GM23338 (cell line): ENCODE measurements around the gene MEX3B. TPM values are rescaled to one million over a fixed set of nuclear protein-coding genes. Genes with fewer than 3 reads are reported as not detected.
A peak's percentile ranks its signal among the peaks of the same experiment; 100 is the strongest.
"Not testable (repeated sequence)": the region's sequence is repeated elsewhere in the genome, so short reads cannot be mapped to it uniquely, and the experiment has no call there.

ENCODE experiments used
- ATAC-seq: fragments of 200-7000 bp; cut with Tn5 transposase; 3 replicates; pipeline ENCODE4 v1.9.1; 2020
- DNase-seq: peaks from one replicate; pipeline ENCODE4 v3.0.0-alpha.2; 2015; ENCODE audit warnings: low spot score
- H2AFZ ChIP-seq: fragments of 200-600 bp; sonication (generic); 2 replicates; pipeline ENCODE4 v1.8.0; 2016; ENCODE audit warnings: antibody characterized with exemption, mild to moderate bottlenecking, moderate library complexity
- H3F3A ChIP-seq: fragments of 200-600 bp; sonication (generic); replicated peaks from 2 replicates; pipeline ENCODE4 v1.8.0; 2017; ENCODE audit warnings: antibody characterized with exemption, mixed run types, low read depth
- H3K27ac ChIP-seq: fragments of 200-600 bp; sonication (generic); 2 replicates; pipeline ENCODE4 v1.6.1; 2016; ENCODE audit warnings: low read depth
- H3K27me3 ChIP-seq: fragments of 200-600 bp; sonication (generic); 2 replicates; pipeline ENCODE4 v1.8.0; 2016; ENCODE audit warnings: mild to moderate bottlenecking, mixed run types, moderate library complexity; ENCODE audit not compliant: insufficient read depth
- H3K36me3 ChIP-seq: fragments of 200-600 bp; sonication (generic); 2 replicates; pipeline ENCODE4 v1.8.0; 2016; ENCODE audit warnings: mild to moderate bottlenecking; ENCODE audit not compliant: insufficient read depth
- H3K4me1 ChIP-seq: fragments of 200-600 bp; sonication (generic); 2 replicates; pipeline ENCODE4 v1.8.0; 2016; ENCODE audit warnings: mild to moderate bottlenecking, moderate library complexity; ENCODE audit not compliant: insufficient read depth
- H3K4me2 ChIP-seq: fragments of 200-600 bp; sonication (generic); 2 replicates; pipeline ENCODE4 v1.7.1; 2017; ENCODE audit warnings: mixed run types
- H3K4me3 ChIP-seq: fragments of 200-600 bp; sonication (generic); 2 replicates; pipeline ENCODE4 v1.6.1; 2016; ENCODE audit warnings: mixed run types
- H3K79me2 ChIP-seq: fragments of 200-600 bp; sonication (generic); replicated peaks from 2 replicates; pipeline ENCODE4 v1.8.0; 2017; ENCODE audit warnings: mild to moderate bottlenecking; ENCODE audit not compliant: insufficient read depth
- H3K9me2 ChIP-seq: fragments of 200-600 bp; sonication (generic); 2 replicates; pipeline ENCODE4 v1.8.0; 2017; ENCODE audit not compliant: insufficient read depth
- H4K20me1 ChIP-seq: fragments of 200-600 bp; sonication (generic); replicated peaks from 2 replicates; pipeline ENCODE4 v1.8.0; 2017; ENCODE audit warnings: mild to moderate bottlenecking; ENCODE audit not compliant: insufficient read depth
- H3K27ac Mint-ChIP-seq: 2 replicates; pipeline ENCODE4 v1.8.0; 2020; ENCODE audit warnings: inconsistent platforms, mild to moderate bottlenecking, moderate library complexity, mixed read lengths
- H3K27me3 Mint-ChIP-seq: 3 replicates; pipeline ENCODE4 v1.8.0; 2022; ENCODE audit warnings: low read depth, mild to moderate bottlenecking, moderate library complexity, mixed read lengths, inconsistent platforms; ENCODE audit not compliant: insufficient read depth, poor library complexity
- H3K36me3 Mint-ChIP-seq: 3 replicates; pipeline ENCODE4 v1.8.0; 2021; ENCODE audit warnings: low read depth, mild to moderate bottlenecking, inconsistent platforms, moderate library complexity, mixed read lengths
- H3K4me1 Mint-ChIP-seq: 3 replicates; pipeline ENCODE4 v1.8.0; 2020; ENCODE audit warnings: mild to moderate bottlenecking, inconsistent platforms, mixed read lengths
- H3K4me3 Mint-ChIP-seq: 3 replicates; pipeline ENCODE4 v1.8.0; 2021; ENCODE audit warnings: moderate library complexity, mild to moderate bottlenecking, inconsistent platforms, mixed read lengths
- H3K9me3 Mint-ChIP-seq: 3 replicates; pipeline ENCODE4 v1.8.0; 2020; ENCODE audit warnings: moderate library complexity, mild to moderate bottlenecking, inconsistent platforms, mixed read lengths
- CREB1 ChIP-seq: fragments of 250-450 bp; sonication (Bioruptor Pico); IDR thresholded peaks from 2 replicates; pipeline ENCODE4 v1.5.0; 2020; ENCODE audit warnings: low read depth, mild to moderate bottlenecking, moderate library complexity
- EZH2 ChIP-seq: fragments of 200-600 bp; sonication (generic); IDR thresholded peaks from one replicate; pipeline ENCODE4 v1.8.0; 2017; ENCODE audit warnings: antibody characterized with exemption, mild to moderate bottlenecking, low read depth; ENCODE audit not compliant: unreplicated experiment
- EZH2phosphoT487 ChIP-seq: fragments of 200-600 bp; sonication (generic); IDR thresholded peaks from one replicate; pipeline ENCODE4 v1.8.1; 2018; ENCODE audit warnings: antibody characterized with exemption; ENCODE audit not compliant: unreplicated experiment
- JUNB ChIP-seq: IDR thresholded peaks from one replicate; pipeline ENCODE4 v1.6.1; 2016; ENCODE audit warnings: antibody characterized with exemption; ENCODE audit not compliant: unreplicated experiment
- NANOG ChIP-seq: IDR thresholded peaks from 2 replicates; pipeline ENCODE4 v1.6.1; 2016; ENCODE audit warnings: antibody characterized with exemption, borderline replicate concordance
- POLR2AphosphoS5 ChIP-seq: IDR thresholded peaks from 2 replicates; pipeline ENCODE4 v1.6.1; 2016; ENCODE audit warnings: antibody characterized with exemption, low read depth
- ZNF114 ChIP-seq: fragments of 250-450 bp; sonication (Bioruptor Pico); IDR thresholded peaks from 2 replicates; pipeline ENCODE4 v1.5.0; 2020; ENCODE audit warnings: mild to moderate bottlenecking, moderate library complexity
- ZNF331 ChIP-seq: fragments of 250-450 bp; sonication (Bioruptor Pico); IDR thresholded peaks from 2 replicates; pipeline ENCODE4 v1.5.0; 2020; ENCODE audit warnings: low read depth, mild to moderate bottlenecking, moderate library complexity
- polyA plus RNA-seq: library from polyadenylated mRNA; unstranded; fragments of >200 nt; fragmentation: Nextera tagmentation; extraction: Ambion mirVana; gene quantifications from 2 replicates; pipeline ENCODE4 v1.2.1, GENCODE V29; 2016
- total RNA-seq: library from RNA; depleted of rRNA; stranded (reverse); fragments of >200 nt; shearing (Covaris generic); gene quantifications from 2 replicates; pipeline ENCODE4 v1.2.3, GENCODE V29; 2014
- TF ChIP-seq, protein P1 (sequence below), 2 experiments: fragments of 200-600 bp in 1 of 2; sonication (generic) in 1 of 2; conservative IDR thresholded peaks; 2 replicates each; pipeline versions ENCODE4 v1.5.1 to v1.6.1; 2016 to 2017; ENCODE audit warnings: antibody characterized with exemption in 2 of 2, low read depth in 2 of 2, mild to moderate bottlenecking in 2 of 2, moderate library complexity in 1 of 2
- TF ChIP-seq, protein P2 (sequence below): IDR thresholded peaks from 2 replicates; pipeline ENCODE4 v1.6.1; 2016; ENCODE audit warnings: antibody characterized with exemption

Gene MEX3B
- total and polyA plus RNA-seq, 2 experiments from 2014 or later = 5.3 to 15.7 TPM

DNA sequence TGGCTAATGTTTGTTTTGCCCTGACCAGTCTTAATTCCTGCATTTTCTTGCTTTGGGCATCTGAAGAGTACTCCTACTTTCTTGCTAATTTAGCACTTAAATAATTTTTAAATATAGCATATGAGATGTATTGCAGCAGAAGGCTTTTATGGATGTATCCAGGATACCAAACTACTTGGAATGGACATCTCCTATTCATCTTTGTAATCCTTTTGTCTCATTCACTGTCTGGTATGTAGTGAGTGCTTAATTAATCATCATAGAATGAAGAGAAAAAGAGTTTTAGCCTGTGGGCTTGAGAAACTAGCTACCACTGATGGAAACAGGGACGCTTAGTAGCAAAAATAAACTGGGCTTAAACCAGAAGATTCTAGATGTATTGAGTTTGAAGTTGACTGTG lies 40.6 kb downstream of the MEX3B start:
- ATAC-seq (no peak), DNase-seq (no peak)
- Histone ChIP-seq H3K36me3 (0 out of 2 replicates have a peak, but pooled peaks cover 3% of the 10 kb centered on the region), H3K27ac (no peak overlapping the region), H3K4me2 (no peak overlapping the region), H2AFZ (no peak overlapping the region), H3K9me2 (peaks cover 3% of the 10 kb centered on the region; the same call in 1 of the 2 replicates), H3K4me1 (no peaks in the 10 kb centered on the region), H3K79me2 (no peaks in the 10 kb centered on the region), H3K27me3 (no peaks in the 10 kb centered on the region), H3K4me3 (no peak overlapping the region), H3F3A (no peaks in the 10 kb centered on the region), H4K20me1 (no peaks in the 10 kb centered on the region)
- no peaks in the 10 kb centered on the region for H3K27me3 Mint-ChIP-seq
- H3K36me3 Mint-ChIP-seq = peaks cover 7% of the 10 kb centered on the region; the same call in 2 of the 3 replicates
- H3K4me1 Mint-ChIP-seq = no peaks in the 10 kb centered on the region
- H3K27ac Mint-ChIP-seq = no peak overlapping the region
- H3K4me3 Mint-ChIP-seq = no peak overlapping the region
- peaks cover 13% of the 10 kb centered on the region for H3K9me3 Mint-ChIP-seq
- no peak for TF ChIP-seq POLR2AphosphoS5
- TF ChIP-seq ZNF331 (CRISPR knock-in tag) = no peak
- TF ChIP-seq CREB1 = no peak
- TF ChIP-seq, protein P1, sequence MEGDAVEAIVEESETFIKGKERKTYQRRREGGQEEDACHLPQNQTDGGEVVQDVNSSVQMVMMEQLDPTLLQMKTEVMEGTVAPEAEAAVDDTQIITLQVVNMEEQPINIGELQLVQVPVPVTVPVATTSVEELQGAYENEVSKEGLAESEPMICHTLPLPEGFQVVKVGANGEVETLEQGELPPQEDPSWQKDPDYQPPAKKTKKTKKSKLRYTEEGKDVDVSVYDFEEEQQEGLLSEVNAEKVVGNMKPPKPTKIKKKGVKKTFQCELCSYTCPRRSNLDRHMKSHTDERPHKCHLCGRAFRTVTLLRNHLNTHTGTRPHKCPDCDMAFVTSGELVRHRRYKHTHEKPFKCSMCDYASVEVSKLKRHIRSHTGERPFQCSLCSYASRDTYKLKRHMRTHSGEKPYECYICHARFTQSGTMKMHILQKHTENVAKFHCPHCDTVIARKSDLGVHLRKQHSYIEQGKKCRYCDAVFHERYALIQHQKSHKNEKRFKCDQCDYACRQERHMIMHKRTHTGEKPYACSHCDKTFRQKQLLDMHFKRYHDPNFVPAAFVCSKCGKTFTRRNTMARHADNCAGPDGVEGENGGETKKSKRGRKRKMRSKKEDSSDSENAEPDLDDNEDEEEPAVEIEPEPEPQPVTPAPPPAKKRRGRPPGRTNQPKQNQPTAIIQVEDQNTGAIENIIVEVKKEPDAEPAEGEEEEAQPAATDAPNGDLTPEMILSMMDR (conservative IDR thresholded peaks at IDR 0.05; ENCODE audit: low read depth in 2 of 2) = no peak
- no peak for TF ChIP-seq EZH2
- TF ChIP-seq NANOG = no peak
- TF ChIP-seq, protein P2, sequence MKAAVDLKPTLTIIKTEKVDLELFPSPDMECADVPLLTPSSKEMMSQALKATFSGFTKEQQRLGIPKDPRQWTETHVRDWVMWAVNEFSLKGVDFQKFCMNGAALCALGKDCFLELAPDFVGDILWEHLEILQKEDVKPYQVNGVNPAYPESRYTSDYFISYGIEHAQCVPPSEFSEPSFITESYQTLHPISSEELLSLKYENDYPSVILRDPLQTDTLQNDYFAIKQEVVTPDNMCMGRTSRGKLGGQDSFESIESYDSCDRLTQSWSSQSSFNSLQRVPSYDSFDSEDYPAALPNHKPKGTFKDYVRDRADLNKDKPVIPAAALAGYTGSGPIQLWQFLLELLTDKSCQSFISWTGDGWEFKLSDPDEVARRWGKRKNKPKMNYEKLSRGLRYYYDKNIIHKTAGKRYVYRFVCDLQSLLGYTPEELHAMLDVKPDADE = no peak
- no peak for TF ChIP-seq JUNB

DNA sequence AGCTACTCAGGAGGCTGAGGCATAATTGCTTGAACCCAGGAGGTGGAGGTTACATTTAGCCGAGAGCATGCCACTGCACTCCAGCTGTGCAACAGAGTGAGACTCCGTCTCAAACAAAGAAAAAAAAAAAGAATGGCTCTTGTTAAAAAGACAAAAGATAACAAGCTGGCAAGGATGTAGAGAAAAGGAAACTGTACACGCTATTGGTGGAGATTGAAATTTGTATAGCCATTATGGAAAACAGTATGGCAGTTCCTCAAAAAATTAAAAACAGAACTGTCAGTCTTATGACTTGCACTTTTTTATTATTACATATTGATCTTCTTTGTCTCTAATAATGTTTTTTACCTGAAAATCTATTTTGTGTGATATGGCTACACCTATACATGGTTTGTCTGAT lies 41.9 kb downstream of the MEX3B start:
- H3K36me3 ChIP-seq = 0 out of 2 replicates have a peak, but pooled peaks cover 3% of the 10 kb centered on the region
- H3K27me3 ChIP-seq = no peaks in the 10 kb centered on the region
- no peak for ATAC-seq
- no peaks in the 10 kb centered on the region for H3K79me2 ChIP-seq
- no peak overlapping the region for H3K4me3 ChIP-seq
- Mint-ChIP-seq H3K27me3 (no peaks in the 10 kb centered on the region), H3K9me3 (peaks cover 12% of the 10 kb centered on the region), H3K4me1 (no peaks in the 10 kb centered on the region), H3K27ac (no peak overlapping the region), H3K4me3 (no peak overlapping the region), H3K36me3 (peaks cover 7% of the 10 kb centered on the region; the same call in 2 of the 3 replicates)
- no peak overlapping the region for H3K4me2 ChIP-seq
- DNase-seq = no peak
- H4K20me1 ChIP-seq = no peaks in the 10 kb centered on the region
- H3K9me2 ChIP-seq = peaks cover 3% of the 10 kb centered on the region; the same call in 1 of the 2 replicates
- H2AFZ ChIP-seq = no peak overlapping the region
- no peak for TF ChIP-seq EZH2
- TF ChIP-seq ZNF114 = no peak
- TF ChIP-seq, protein P1 (conservative IDR thresholded peaks at IDR 0.05; ENCODE audit: low read depth in 2 of 2) = no peak
- no peak for TF ChIP-seq CREB1
- no peak for TF ChIP-seq EZH2phosphoT487
- H3F3A ChIP-seq = no peaks in the 10 kb centered on the region
- no peaks in the 10 kb centered on the region for H3K4me1 ChIP-seq
- H3K27ac ChIP-seq = no peak overlapping the region

DNA sequence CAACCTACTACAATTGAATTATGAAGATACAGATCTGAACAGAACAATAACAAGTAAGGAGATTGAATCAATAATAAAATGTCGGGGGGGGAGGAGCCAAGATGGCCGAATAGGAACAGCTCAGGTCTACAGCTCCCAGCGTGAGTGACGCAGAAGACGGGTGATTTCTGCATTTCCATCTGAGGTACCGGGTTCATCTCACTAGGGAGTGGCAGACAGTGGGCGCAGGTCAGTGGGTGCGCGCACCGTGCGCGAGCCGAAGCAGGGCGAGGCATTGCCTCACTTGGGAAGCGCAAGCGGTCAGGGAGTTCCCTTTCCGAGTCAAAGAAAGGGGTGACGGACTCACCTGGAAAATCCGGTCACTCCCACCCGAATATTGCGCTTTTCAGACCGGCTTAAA lies 50.7 kb downstream of the MEX3B start:
- not testable (repeated sequence) for H3K36me3 ChIP-seq, ATAC-seq, H3K4me1 ChIP-seq, H3K27me3 Mint-ChIP-seq, H3K9me2 ChIP-seq, H3K27me3 ChIP-seq, H3F3A ChIP-seq, H4K20me1 ChIP-seq
- Histone ChIP-seq H3K27ac (peak overlapping the region; percentile 92; the same call in 1 of the 2 replicates), H3K4me2 (peak overlapping the region; percentile 74), H2AFZ (peak overlapping the region; percentile 12; the same call in 1 of the 2 replicates), H3K4me3 (peak overlapping the region; percentile 55), H3K79me2 (peaks cover 34% of the 10 kb centered on the region)
- DNase-seq = peak; percentile 16
- H3K4me3 Mint-ChIP-seq = peak overlapping the region; percentile 83
- peaks cover 11% of the 10 kb centered on the region for H3K4me1 Mint-ChIP-seq
- peak overlapping the region; percentile 97 for H3K27ac Mint-ChIP-seq
- peaks cover 26% of the 10 kb centered on the region; the same call in 2 of the 3 replicates for H3K36me3 Mint-ChIP-seq
- peaks cover 40% of the 10 kb centered on the region for H3K9me3 Mint-ChIP-seq
